Left cardiac atrium (tissue), 4 donors: ENCODE data around the gene FHOD1. TPM values are rescaled to one million over a fixed set of nuclear protein-coding genes. Genes with fewer than 3 reads are reported as not detected.

Experiments
- ATAC-seq, 2 donors: fragments of 200-7000 bp; cut with Tn5 transposase; one replicate each; pipeline ENCODE4 v1.9.1; 2020; ENCODE audit warnings: mild to moderate bottlenecking in 2 of 2, moderate library complexity in 2 of 2
- DNase-seq: peaks from one replicate; pipeline ENCODE4 v3.0.0-alpha.2; 2020
- intact Hi-C, 2 donors: fragments of 100-400 bp; cut with DNase I; formaldehyde crosslinking; loops; one replicate each; pipeline versions ENCODE4 v1.14.1 to v1.15.1; 2022 to 2023
- microRNA-seq, 2 donors: library from miRNA; unstranded; fragments of <30 nt; microRNA quantifications; one replicate each; pipeline ENCODE4 v1.2.0, GENCODE V29; 2020
- total RNA-seq, 2 donors: library from RNA; stranded (reverse); fragmentation: NEBNext Ultra II Directional; extraction: Animal tissue kit (Norgen Biotek cat#: 25700); gene quantifications; one replicate each; pipeline ENCODE4 v1.2.1, GENCODE V29; 2021
- donor health status: DM: no; HTN: yes; CAD: no.
- donor health status: DM: no; HTN: yes; CAD: no; lungs with severe emphysema.
- donor health status: DM: yes; HTN: yes; CAD: no.
- donor health status: Dilated cardiomyopathy.

Gene FHOD1
- total RNA-seq, 2 donors from 2014 or later = 18.7 to 25.8 TPM

GRCh38 chr16:67185651-67186134 is 61.6 kb downstream of the FHOD1 start:
- no peak for DNase-seq
- intact Hi-C loops = loop anchor here (10.0 kb wide), 2 partner anchors 211 to 291 kb away; no protein-coding TSS in a partner anchor
- ATAC-seq = no peak

DNA sequence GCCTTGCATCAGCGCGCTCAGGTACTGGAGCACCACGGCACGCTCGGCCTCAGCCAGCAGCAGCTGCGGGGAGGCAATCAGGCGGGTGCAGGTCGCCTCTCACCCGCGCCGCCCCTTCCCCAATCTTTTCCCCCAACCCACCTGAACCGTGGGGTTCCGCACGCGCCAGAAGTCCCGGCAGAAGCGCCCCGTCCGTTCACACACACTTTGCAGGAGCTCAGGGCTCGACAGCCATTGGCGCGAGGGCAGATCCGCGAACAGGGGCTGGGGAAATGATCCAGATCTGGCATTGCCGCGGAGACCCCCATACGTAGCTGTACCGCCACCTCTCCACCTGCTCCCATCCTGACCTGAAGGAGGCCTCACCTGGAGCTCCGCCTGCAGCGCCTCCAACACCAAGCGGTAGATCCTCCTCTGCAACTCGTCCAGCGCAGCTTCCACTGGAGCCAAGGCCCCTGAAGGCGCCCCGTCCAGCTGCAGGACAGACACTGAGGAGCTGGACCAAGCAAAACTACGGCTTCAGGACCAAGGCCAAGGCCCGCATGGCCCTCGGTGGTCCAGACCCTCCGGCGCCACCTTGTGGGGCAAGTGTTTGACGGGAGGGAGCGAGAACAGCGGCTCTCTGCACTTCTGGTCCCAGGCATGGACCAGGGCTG is 62.2 kb downstream of the FHOD1 start:
- ATAC-seq (peak; percentile 52 to 59), DNase-seq (peak; percentile 95)
- intact Hi-C loops = loop anchor here (10.0 kb wide), 2 partner anchors 210 to 290 kb away; no protein-coding TSS in a partner anchor

GRCh38 chr16:67184453-67184994 is 62.8 kb downstream of the FHOD1 start:
- intact Hi-C loops = loop anchor here (10.0 kb wide), 2 partner anchors 210 to 290 kb away; no protein-coding TSS in a partner anchor
- ATAC-seq (peak; percentile 9 to 21), DNase-seq (no peak)

GRCh38 chr16:67183627-67184452 is 63.4 kb downstream of the FHOD1 start, which contains the start of gene MATCAP1:
Gene MATCAP1, minus strand, starts transcription at chr16:67183963. Its CDS starts 3,353 bp downstream, at chr16:67180610.
- ATAC-seq = peak; percentile 94 to 96
- peak; percentile 96 for DNase-seq
- intact Hi-C loops = loop anchor here (10.0 kb wide), 2 partner anchors 209 to 289 kb away; no protein-coding TSS in a partner anchor

GRCh38 chr16:67183284-67183626 is 64.0 kb downstream of the FHOD1 start:
- intact Hi-C loops = loop anchor here (10.0 kb wide), 2 partner anchors 208 to 288 kb away; no protein-coding TSS in a partner anchor
- no peak for ATAC-seq
- DNase-seq = no peak

GRCh38 chr16:67182288-67182687 is 65.0 kb downstream of the FHOD1 start:
- DNase-seq = no peak
- intact Hi-C loops = loop anchor here (10.0 kb wide), 2 partner anchors 207 to 287 kb away; no protein-coding TSS in a partner anchor

DNA sequence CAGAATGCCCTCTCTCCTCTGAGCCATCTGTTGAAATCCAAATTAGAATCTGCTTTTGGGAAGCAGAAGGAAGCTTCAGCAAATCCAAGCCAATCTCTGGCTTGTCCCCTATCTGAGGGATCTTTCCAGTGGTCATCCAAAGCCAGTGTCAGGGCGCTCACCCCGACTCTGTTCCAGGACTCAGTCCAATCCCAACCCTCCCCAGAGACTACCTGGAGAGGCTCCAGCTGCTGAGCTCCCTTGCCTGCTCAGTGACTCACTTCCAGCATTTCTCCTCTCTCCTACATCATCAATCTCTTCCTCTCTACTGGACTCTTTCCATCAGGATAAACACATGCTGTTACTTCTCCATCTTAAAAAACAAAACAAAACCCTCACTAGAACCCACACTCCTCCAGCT is 65.9 kb downstream of the FHOD1 start:
- intact Hi-C loops = loop anchor here (10.0 kb wide), 2 partner anchors 207 to 287 kb away; no protein-coding TSS in a partner anchor
- ATAC-seq (no peak), DNase-seq (no peak)

More at GRCh38 chr16:67182288-67182687, 65.0 kb downstream of the FHOD1 start:
- ATAC-seq = no peak

GRCh38 chr16:67180166-67180565 is 67.1 kb downstream of the FHOD1 start:
- intact Hi-C loops = loop anchor here (10.0 kb wide), 2 partner anchors 205 to 285 kb away; no protein-coding TSS in a partner anchor
- ATAC-seq = no peak
- no peak for DNase-seq

DNA sequence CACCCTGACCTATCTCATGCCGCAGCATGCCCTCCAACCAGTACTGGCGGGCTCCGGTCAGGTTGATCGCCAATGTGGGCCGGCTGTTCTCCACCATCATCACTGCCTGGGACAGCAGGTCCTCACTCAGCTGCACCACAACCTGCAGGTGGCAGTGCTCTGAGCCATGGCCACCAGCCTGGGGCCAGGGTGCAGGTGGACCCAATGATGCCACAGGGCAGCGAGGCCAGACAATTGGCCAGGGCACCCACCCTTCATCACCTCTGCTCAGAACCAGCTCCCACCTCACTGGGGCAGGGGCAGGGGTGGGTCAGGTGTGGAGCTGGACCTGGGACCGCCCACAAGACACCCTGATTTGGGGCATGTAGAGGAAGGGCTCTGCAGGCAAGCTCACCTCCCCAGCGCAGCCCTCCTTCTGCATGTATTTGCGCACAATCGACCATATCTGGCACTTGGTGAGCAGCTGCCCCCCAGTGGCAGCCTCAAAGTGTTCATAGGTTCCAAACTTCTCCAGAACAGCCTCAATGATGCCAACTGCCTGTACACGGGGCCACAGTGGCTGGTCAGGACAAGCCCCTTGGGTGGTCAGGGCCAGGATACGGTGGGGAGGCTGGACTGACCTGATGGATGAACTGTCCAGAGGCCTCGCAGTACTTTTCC is 67.7 kb downstream of the FHOD1 start:
- ATAC-seq = no peak
- intact Hi-C loops = loop anchor here (10.0 kb wide), 2 partner anchors 205 to 285 kb away; no protein-coding TSS in a partner anchor
- DNase-seq = no peak

Small RNA genes lying within 50 kb of the gene (microRNA-seq; reads per million reads assigned to microRNA genes)
- gene MIR328 = 145 to 263 reads per million in 2 donors

Other genes with a start within 250 kb of the FHOD1 start
- 10 to 100 TPM; 29.2 to 34.6 TPM for gene CBFB, start 218.3 kb downstream of the FHOD1 start, total RNA-seq
- 10 to 100 TPM; 11.0 to 11.8 TPM for gene PHAF1, start 137.5 kb downstream of the FHOD1 start, total RNA-seq
- 10 to 100 TPM; 11.3 to 15.1 TPM for gene B3GNT9, start 96.5 kb downstream of the FHOD1 start, total RNA-seq
- gene TRADD, start 87.6 kb downstream of the FHOD1 start, total RNA-seq = 10 to 100 TPM; 10.6 to 11.1 TPM
- 1 to 10 TPM; 8.0 to 8.5 TPM for gene FBXL8, start 87.5 kb downstream of the FHOD1 start, total RNA-seq
- 10 to 100 TPM; 24.3 to 48.1 TPM for gene HSF4, start 82.7 kb downstream of the FHOD1 start, total RNA-seq
- 10 to 100 TPM; 58.6 to 80.5 TPM for gene NOL3, start 76.9 kb downstream of the FHOD1 start, total RNA-seq
- 10 to 100 TPM; 16.8 to 18.1 TPM for gene MATCAP1, start 63.5 kb downstream of the FHOD1 start, total RNA-seq
- gene EXOC3L1, start 57.3 kb downstream of the FHOD1 start, total RNA-seq = 1 to 10 TPM; 1.9 to 2.0 TPM
- 10 to 100 TPM; 34.9 to 46.2 TPM for gene E2F4, start 55.3 kb downstream of the FHOD1 start, total RNA-seq
- 1 to 10 TPM; 1.0 to 1.6 TPM for gene ELMO3, start 48.4 kb downstream of the FHOD1 start, total RNA-seq
- 10 to 100 TPM; 17.4 to 25.3 TPM for gene TMEM208, start 20.4 kb downstream of the FHOD1 start, total RNA-seq
- gene SLC9A5, start 1.5 kb upstream of the FHOD1 start, total RNA-seq = 1 to 10 TPM; 1.3 to 1.5 TPM
- 1 to 10 TPM; 1.8 to 2.2 TPM for gene PLEKHG4, start 32.1 kb upstream of the FHOD1 start, total RNA-seq
- under 1 TPM in 1 of 2 donors, not detected in 1; 0.16 TPM for gene KCTD19, start 79.3 kb upstream of the FHOD1 start, total RNA-seq
- not detected for gene LRRC36, start 79.3 kb upstream of the FHOD1 start, total RNA-seq
- gene TPPP3, start 146.0 kb upstream of the FHOD1 start, total RNA-seq = 10 to 100 TPM; 22.9 to 40.1 TPM
- 1 to 10 TPM; 4.6 to 6.8 TPM for gene ZDHHC1, start 169.0 kb upstream of the FHOD1 start, total RNA-seq
- gene HSD11B2, start 183.6 kb upstream of the FHOD1 start, total RNA-seq = 1 to 10 TPM in 1 of 2 donors, not detected in 1; 1.6 TPM
- 10 to 100 TPM; 66.9 to 71.3 TPM for gene ATP6V0D1, start 233.7 kb upstream of the FHOD1 start, total RNA-seq
- gene AGRP, start 236.1 kb upstream of the FHOD1 start, total RNA-seq = not detected